Common myeloid progenitor, CD34-positive (primary cell): ENCODE results near the gene DHDH.

Source experiments
- CTCF ChIA-PET: fragments of 350-600 bp; sonication (Branson Sonifier 250); formaldehyde crosslinking; loops from one replicate; lab custom pipeline; 2021; ENCODE audit warnings: antibody characterized with exemption; lab: Charles Lee
- POLR2A ChIA-PET: fragments of 350-600 bp; sonication (Branson Sonifier 250); formaldehyde crosslinking; loops from one replicate; lab custom pipeline; 2021; ENCODE audit warnings: antibody characterized with exemption; lab: Charles Lee
- DNase-seq, 3 donors: peaks; one replicate each; pipeline versions ENCODE4 v3.0.0 to v3.0.0-alpha.2; 2013
- H3K27ac ChIP-seq, 2 experiments: 1 replicate in 1 of 2; 2 replicates in 1 of 2; pipeline ENCODE4 v1.7.0; 2013; ENCODE audit warnings: inconsistent platforms in 2 of 2, low read length in 2 of 2, mild to moderate bottlenecking in 2 of 2, low read depth in 1 of 2, moderate library complexity in 1 of 2; ENCODE audit not compliant: severe bottlenecking in 2 of 2, insufficient read depth in 1 of 2, poor library complexity in 1 of 2
- H3K27me3 ChIP-seq, 5 experiments: replicated peaks in 2 of 5; 1 replicate in 3 of 5; 2 replicates in 2 of 5; pipeline versions ENCODE4 v1.6.1 to v1.7.0; 2013; ENCODE audit warnings: low read length in 4 of 5, mild to moderate bottlenecking in 2 of 5, moderate library complexity in 2 of 5, inconsistent platforms in 1 of 5; ENCODE audit not compliant: insufficient read depth in 5 of 5, control insufficient read depth in 4 of 5
- H3K36me3 ChIP-seq, 4 experiments: 1 replicate in 2 of 4; 2 replicates in 2 of 4; pipeline versions ENCODE4 v1.6.1 to v1.7.0; 2013; ENCODE audit warnings: low read length in 3 of 4, control low read depth in 1 of 4, mild to moderate bottlenecking in 1 of 4; ENCODE audit not compliant: control insufficient read depth in 4 of 4, insufficient read depth in 4 of 4
- H3K4me1 ChIP-seq, 4 experiments: 1 replicate in 3 of 4; 2 replicates in 1 of 4; pipeline versions ENCODE4 v1.6.1 to v1.7.1; 2013; ENCODE audit warnings: low read length in 3 of 4, mild to moderate bottlenecking in 3 of 4, control low read depth in 1 of 4, inconsistent platforms in 1 of 4, moderate library complexity in 1 of 4; ENCODE audit not compliant: control insufficient read depth in 4 of 4, insufficient read depth in 4 of 4; ENCODE audit errors: control extremely low read depth in 1 of 4
- H3K4me3 ChIP-seq, 7 experiments: 1 replicate in 4 of 7; 2 replicates in 3 of 7; pipeline versions ENCODE4 v1.5.1 to v1.7.0; 2013; ENCODE audit warnings: mild to moderate bottlenecking in 7 of 7, low read length in 6 of 7, moderate library complexity in 6 of 7, inconsistent platforms in 2 of 7, low read depth in 2 of 7, control low read depth in 1 of 7; ENCODE audit not compliant: insufficient read depth in 4 of 7, control insufficient read depth in 1 of 7; ENCODE audit errors: extremely low read depth in 1 of 7
- H3K9me3 ChIP-seq, 5 experiments: 1 replicate in 4 of 5; 2 replicates in 1 of 5; pipeline versions ENCODE4 v1.6.1 to v1.7.1; 2013; ENCODE audit warnings: low read length in 4 of 5, mild to moderate bottlenecking in 2 of 5, inconsistent platforms in 1 of 5, low read depth in 1 of 5, moderate library complexity in 1 of 5; ENCODE audit not compliant: control insufficient read depth in 4 of 5, insufficient read depth in 2 of 5; ENCODE audit errors: control extremely low read depth in 1 of 5
- WGBS: methylation state at CpG from one replicate; pipeline ENCODE4 v1.1.5; 2013; ENCODE audit not compliant: insufficient coverage; 5-methylcytosine and 5-hydroxymethylcytosine counted together

The DHDH gene

GRCh38 chr19:48985711-48986110 is 52.2 kb downstream of the DHDH start:
- DNase-seq = no peak
- ChIA-PET POLR2A (interaction anchor here (0.6 kb wide), 1 partner anchor 319 kb away, joined by 3 read pairs; no protein-coding TSS in a partner anchor), CTCF (interaction anchor here (1.6 kb wide), 1 partner anchor 13 kb away, joined by 3 read pairs; no protein-coding TSS in a partner anchor)
- H3K4me1 ChIP-seq = peaks cover 0 to 3% (median 0%) of the 10 kb centered on the region in 4 experiments
- H3K27ac ChIP-seq = no peak overlapping the region
- 97% methylated on average over 11 of the region's 13 CpGs for WGBS
- H3K27me3 ChIP-seq = no peaks in the 10 kb centered on the region
- H3K36me3 ChIP-seq = peaks cover 8 to 66% (median 43%) of the 10 kb centered on the region in 4 experiments
- H3K4me3 ChIP-seq = no peak overlapping the region
- H3K9me3 ChIP-seq = no peaks in the 10 kb centered on the region

DNA sequence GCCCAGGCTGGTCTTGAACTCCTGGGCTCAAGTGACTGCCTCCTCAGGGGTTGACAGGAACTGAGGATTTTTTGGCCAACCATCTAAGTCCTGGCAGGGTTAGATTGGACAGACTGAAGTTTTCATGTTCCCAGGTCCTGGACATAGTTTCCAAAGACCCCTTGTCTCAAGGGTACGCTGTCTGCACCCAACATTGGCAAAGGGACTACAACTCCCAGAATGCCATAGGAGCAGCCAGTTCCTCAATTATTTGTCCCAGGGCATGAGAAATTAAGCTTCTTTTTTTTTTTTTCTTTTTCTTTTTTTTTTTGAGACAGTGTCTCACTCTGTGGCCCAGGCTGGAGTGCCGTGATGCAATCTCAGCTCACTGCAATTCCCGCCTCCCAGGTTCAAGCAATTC is 52.7 kb downstream of the DHDH start:
- H3K27ac ChIP-seq = no peak overlapping the region
- H3K9me3 ChIP-seq = no peaks in the 10 kb centered on the region
- no peak overlapping the region for H3K4me3 ChIP-seq
- 100% methylated on average over 1 of the region's 3 CpGs for WGBS
- ChIA-PET CTCF (interaction anchor here (1.0 to 1.6 kb wide), 5 partner anchors 9 to 199 kb away, joined by 3 to 5 read pairs (median 3); no protein-coding TSS in a partner anchor), POLR2A (interaction anchor here (0.6 kb wide), 2 partner anchors 285 to 319 kb away, joined by 3 to 4 read pairs; no protein-coding TSS in a partner anchor)
- peaks cover 8 to 66% (median 43%) of the 10 kb centered on the region in 4 experiments for H3K36me3 ChIP-seq
- peaks cover 0 to 3% (median 0%) of the 10 kb centered on the region in 4 experiments for H3K4me1 ChIP-seq
- no peaks in the 10 kb centered on the region for H3K27me3 ChIP-seq
- peak in 1 of 3 donors; percentile 36 for DNase-seq

GRCh38 chr19:48987323-48987722 is 53.8 kb downstream of the DHDH start:
- Histone ChIP-seq H3K36me3 (peaks cover 6 to 56% (median 36%) of the 10 kb centered on the region in 4 experiments), H3K27ac (peak overlapping the region in 1 of 2 experiments; percentile 6), H3K4me3 (no peak overlapping the region), H3K27me3 (no peaks in the 10 kb centered on the region), H3K4me1 (peaks cover 0 to 12% (median 10%) of the 10 kb centered on the region in 4 experiments), H3K9me3 (no peaks in the 10 kb centered on the region)
- POLR2A ChIA-PET = no interaction called here
- CTCF ChIA-PET = interaction anchor here (0.7 to 1.6 kb wide), 5 partner anchors 10 to 200 kb away, joined by 3 to 5 read pairs (median 3); no protein-coding TSS in a partner anchor
- no peak for DNase-seq
- 88% methylated on average over 4 of the region's 7 CpGs for WGBS

GRCh38 chr19:48988286-48988685 is 54.8 kb downstream of the DHDH start:
- Histone ChIP-seq H3K27me3 (no peaks in the 10 kb centered on the region), H3K4me1 (peaks cover 0 to 18% (median 15%) of the 10 kb centered on the region in 4 experiments), H3K4me3 (no peak overlapping the region), H3K9me3 (no peaks in the 10 kb centered on the region), H3K27ac (no peak overlapping the region), H3K36me3 (peaks cover 3 to 47% (median 30%) of the 10 kb centered on the region in 4 experiments)
- CTCF ChIA-PET = interaction anchor here (0.7 to 1.1 kb wide), 2 partner anchors 11 to 43 kb away, joined by 3 read pairs; no protein-coding TSS in a partner anchor
- POLR2A ChIA-PET = no interaction called here
- no peak for DNase-seq
- 100% methylated on average over 5 of the region's 7 CpGs for WGBS

- ChIA-PET POLR2A (no interaction called here), CTCF (interaction anchor here (0.7 to 1.1 kb wide), 2 partner anchors 11 to 44 kb away, joined by 3 read pairs; no protein-coding TSS in a partner anchor)
- WGBS = 98% methylated on average over 7 of the region's 9 CpGs
- no peak for DNase-seq
- Histone ChIP-seq H3K4me1 (peaks cover 0 to 18% (median 15%) of the 10 kb centered on the region in 4 experiments), H3K9me3 (no peaks in the 10 kb centered on the region), H3K27me3 (no peaks in the 10 kb centered on the region), H3K36me3 (peaks cover 3 to 44% (median 29%) of the 10 kb centered on the region in 4 experiments), H3K4me3 (no peak overlapping the region), H3K27ac (no peak overlapping the region)
These were observed 55.4 kb downstream of the DHDH start for GRCh38 chr19:48988860-48989259.

DNA sequence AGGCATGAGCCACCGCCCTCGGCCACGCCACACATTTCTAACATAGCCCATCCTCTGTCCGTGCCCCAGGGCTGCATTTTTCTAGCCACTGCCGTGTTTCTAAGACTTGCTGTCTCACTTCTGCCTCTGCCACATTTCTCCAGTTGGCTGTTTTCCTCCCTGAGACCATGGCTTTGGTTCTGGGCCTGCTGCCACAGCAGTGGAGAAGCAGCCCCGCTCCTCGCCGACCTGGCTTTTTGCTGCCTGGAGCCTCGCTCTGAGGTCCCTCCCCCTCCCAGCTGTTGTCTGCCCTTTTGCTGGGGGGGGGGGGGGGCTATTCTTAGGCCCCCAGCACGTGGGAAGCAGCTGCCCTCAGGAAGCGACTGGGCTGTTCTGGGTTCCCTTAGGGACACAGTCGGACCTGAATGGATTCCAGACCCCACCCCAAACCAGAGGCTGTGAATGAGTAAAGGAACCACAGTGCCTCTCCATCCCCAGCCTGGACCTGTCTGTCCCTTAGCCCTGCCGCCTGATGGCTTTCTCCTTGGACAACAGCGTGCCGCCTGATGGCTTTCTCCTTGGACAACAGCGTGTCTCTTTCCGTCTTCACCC is 56.3 kb downstream of the DHDH start:
- Histone ChIP-seq H3K36me3 (peaks cover 3 to 43% (median 28%) of the 10 kb centered on the region in 4 experiments), H3K27me3 (no peaks in the 10 kb centered on the region), H3K4me1 (peaks cover 4 to 27% (median 23%) of the 10 kb centered on the region in 4 experiments), H3K4me3 (no peak overlapping the region), H3K9me3 (no peaks in the 10 kb centered on the region), H3K27ac (no peak overlapping the region)
- WGBS = 98% methylated on average over 12 of the region's 17 CpGs
- DNase-seq = no peak
- CTCF ChIA-PET = interaction anchor here (2.0 kb wide), 1 partner anchor 10 kb away, joined by 5 read pairs; no protein-coding TSS in a partner anchor
- POLR2A ChIA-PET = no interaction called here

GRCh38 chr19:48990400-48990799 is 56.9 kb downstream of the DHDH start:
- H3K36me3 ChIP-seq = peaks cover 3 to 42% (median 22%) of the 10 kb centered on the region in 4 experiments
- DNase-seq = no peak
- ChIA-PET POLR2A (no interaction called here), CTCF (interaction anchor here (1.7 to 2.0 kb wide), 2 partner anchors 9 to 10 kb away, joined by 5 to 7 read pairs; no protein-coding TSS in a partner anchor)
- no peaks in the 10 kb centered on the region for H3K9me3 ChIP-seq
- peaks cover 4 to 32% (median 27%) of the 10 kb centered on the region in 4 experiments for H3K4me1 ChIP-seq
- WGBS = 96% methylated on average over 4 of the region's 4 CpGs
- no peak overlapping the region for H3K4me3 ChIP-seq
- no peaks in the 10 kb centered on the region for H3K27me3 ChIP-seq
- no peak overlapping the region for H3K27ac ChIP-seq
